Measurements from ENCODE around the gene IL1RAPL1. TPM values are rescaled to one million over a fixed set of nuclear protein-coding genes. Genes with fewer than 3 reads are reported as not detected.

The IL1RAPL1 gene
- total RNA-seq, 2 donors from 2014 or later = 1.2 to 3.0 TPM

GRCh38 chrX:29455702-29456101, 868.5 kb downstream of the IL1RAPL1 start:
- no peak overlapping the region for H3K4me3 ChIP-seq
- no peak for TF ChIP-seq CTCF (IDR thresholded peaks at IDR 0.05)
- H3K27me3 ChIP-seq = no peaks in the 10 kb centered on the region
- H3K9me3 ChIP-seq = no peaks in the 10 kb centered on the region
- DNase-seq (ENCODE audit: low spot score) = no peak
- H3K27ac ChIP-seq = no peak overlapping the region
- H3K36me3 ChIP-seq = no peaks in the 10 kb centered on the region
- no peaks in the 10 kb centered on the region for H3K4me1 ChIP-seq

- H3K27ac ChIP-seq = no peak overlapping the region
- no peaks in the 10 kb centered on the region for H3K36me3 ChIP-seq
- no peak for TF ChIP-seq CTCF (IDR thresholded peaks at IDR 0.05)
- no peaks in the 10 kb centered on the region for H3K27me3 ChIP-seq
- no peaks in the 10 kb centered on the region for H3K4me1 ChIP-seq
- no peak overlapping the region for H3K4me3 ChIP-seq
- H3K9me3 ChIP-seq = no peaks in the 10 kb centered on the region
- no peak for DNase-seq (ENCODE audit: low spot score)
Measured at GRCh38 chrX:29461039-29461438, 873.8 kb downstream of the IL1RAPL1 start.

GRCh38 chrX:29466456-29466855, 879.2 kb downstream of the IL1RAPL1 start:
- no peak for TF ChIP-seq CTCF (IDR thresholded peaks at IDR 0.05)
- no peak for DNase-seq (ENCODE audit: low spot score)
- no peak overlapping the region for H3K27ac ChIP-seq
- no peaks in the 10 kb centered on the region for H3K36me3 ChIP-seq
- no peaks in the 10 kb centered on the region for H3K9me3 ChIP-seq
- no peaks in the 10 kb centered on the region for H3K4me1 ChIP-seq
- H3K4me3 ChIP-seq = no peak overlapping the region
- no peaks in the 10 kb centered on the region for H3K27me3 ChIP-seq

GRCh38 chrX:29468911-29469494, 881.8 kb downstream of the IL1RAPL1 start:
- H3K4me1 ChIP-seq = no peaks in the 10 kb centered on the region
- no peak overlapping the region for H3K27ac ChIP-seq
- H3K4me3 ChIP-seq = no peak overlapping the region
- no peak for DNase-seq (ENCODE audit: low spot score)
- no peaks in the 10 kb centered on the region for H3K27me3 ChIP-seq
- no peak for TF ChIP-seq CTCF (IDR thresholded peaks at IDR 0.05)
- H3K36me3 ChIP-seq = no peaks in the 10 kb centered on the region
- H3K9me3 ChIP-seq = no peaks in the 10 kb centered on the region

- DNase-seq (ENCODE audit: low spot score) = no peak
- H3K36me3 ChIP-seq = no peaks in the 10 kb centered on the region
- no peaks in the 10 kb centered on the region for H3K4me1 ChIP-seq
- no peak for TF ChIP-seq CTCF (IDR thresholded peaks at IDR 0.05)
- H3K4me3 ChIP-seq = no peak overlapping the region
- no peak overlapping the region for H3K27ac ChIP-seq
- H3K9me3 ChIP-seq = no peaks in the 10 kb centered on the region
- no peaks in the 10 kb centered on the region for H3K27me3 ChIP-seq
Measured at GRCh38 chrX:29470030-29470429, 882.8 kb downstream of the IL1RAPL1 start.

GRCh38 chrX:29471829-29472228, 884.6 kb downstream of the IL1RAPL1 start:
- no peak for TF ChIP-seq CTCF (IDR thresholded peaks at IDR 0.05)
- Histone ChIP-seq H3K9me3 (no peaks in the 10 kb centered on the region), H3K27me3 (no peaks in the 10 kb centered on the region), H3K4me3 (no peak overlapping the region), H3K27ac (no peak overlapping the region), H3K36me3 (no peaks in the 10 kb centered on the region), H3K4me1 (no peaks in the 10 kb centered on the region)
- DNase-seq (ENCODE audit: low spot score) = no peak
